M059J (cell line): ENCODE data around the gene PKP4. TPM values are rescaled to one million over a fixed set of nuclear protein-coding genes. Genes with fewer than 3 reads are reported as not detected.
A peak's percentile ranks its signal among the peaks of the same experiment; 100 is the strongest.
"Not testable (repeated sequence)": the region's sequence is repeated elsewhere in the genome, so short reads cannot be mapped to it uniquely, and the experiment has no call there.

ENCODE experiments used
- DNase-seq: peaks from one replicate; pipeline ENCODE4 v3.0.0-alpha.2; 2012; ENCODE audit warnings: low read depth
- total RNA-seq: library from RNA; depleted of rRNA; stranded (reverse); fragments of >200 nt; shearing (Covaris generic); gene quantifications from 2 replicates; pipeline ENCODE4 v1.2.3, GENCODE V29; 2014

The PKP4 gene
- total RNA-seq, 1 experiment from 2014 or later: 19.2 TPM

DNA sequence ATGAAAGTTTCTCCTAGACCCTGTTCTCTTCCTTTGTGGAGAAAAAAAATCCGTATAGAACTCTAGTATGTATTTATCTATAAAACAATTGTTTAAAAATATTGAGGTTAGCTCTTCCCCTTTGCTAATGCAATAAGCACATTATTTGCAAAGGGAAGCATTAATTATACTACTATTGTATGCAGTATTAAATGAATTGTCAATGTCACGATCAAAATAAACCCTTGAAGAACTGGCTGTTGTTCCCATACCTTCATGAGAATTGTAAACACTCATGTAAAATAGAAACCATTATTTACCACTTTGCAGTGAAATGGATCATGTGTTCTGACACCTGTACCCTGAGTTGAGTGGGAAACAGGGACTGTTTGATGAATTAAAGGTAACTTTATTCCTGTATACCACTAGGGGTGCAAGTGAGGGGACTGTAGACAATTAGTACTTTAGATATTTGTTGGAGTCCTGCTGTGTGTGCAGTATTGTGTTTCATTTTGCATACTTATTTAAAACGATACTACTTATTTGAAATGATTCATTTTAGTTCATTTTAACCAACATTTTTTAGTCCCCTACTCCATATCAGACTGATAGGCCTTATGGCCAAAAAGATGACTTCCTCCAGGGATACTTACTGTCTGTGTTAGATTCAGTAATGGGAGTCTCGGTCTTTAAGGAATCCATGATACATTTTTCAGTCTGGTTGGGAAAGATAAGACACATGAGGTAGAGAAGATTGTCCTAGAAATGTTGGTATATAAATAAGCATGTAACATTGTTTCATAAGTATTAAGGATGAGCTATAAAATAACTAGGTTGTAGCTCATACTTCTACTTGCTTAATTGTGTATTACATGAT lies 7.9 kb downstream of the PKP4 start:
- no peak for DNase-seq

DNA sequence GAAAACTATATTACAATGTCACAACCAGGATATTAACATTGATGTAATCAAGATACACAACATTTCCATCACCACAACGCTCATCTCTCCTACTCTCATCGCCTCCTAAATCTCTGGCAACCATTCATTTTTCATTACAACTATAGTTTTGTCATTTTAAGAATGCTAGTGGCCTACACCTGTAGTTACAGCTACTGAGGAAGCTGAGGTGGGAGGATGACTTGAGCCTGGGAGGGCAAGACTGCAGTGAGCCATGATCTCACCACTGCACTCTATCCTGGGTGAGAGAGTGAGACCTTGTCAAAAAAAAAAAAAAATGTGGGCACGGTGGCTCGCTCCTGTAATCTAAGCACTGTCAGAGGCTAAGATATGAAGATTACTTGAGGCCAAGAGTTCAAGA lies 10.5 kb downstream of the PKP4 start:
- no peak for DNase-seq

DNA sequence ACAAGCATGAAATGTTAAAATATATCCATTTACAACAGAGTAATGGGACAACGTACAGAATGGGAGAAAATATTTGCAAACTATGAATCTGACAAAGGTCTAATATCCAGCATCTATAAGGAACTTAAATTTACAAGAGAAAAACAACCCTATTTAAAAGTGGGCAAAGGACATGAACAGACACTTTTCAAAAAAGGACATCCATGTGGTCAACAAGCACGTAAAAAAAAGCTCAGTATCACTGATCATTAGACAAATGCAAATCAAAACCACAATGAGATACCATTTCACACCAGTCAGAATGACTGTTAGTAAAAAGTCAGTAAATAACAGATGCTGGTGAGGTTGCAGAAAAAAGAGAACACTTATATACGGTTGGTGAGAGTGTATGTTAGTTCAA lies 16.1 kb downstream of the PKP4 start:
- DNase-seq: not testable (repeated sequence)

DNA sequence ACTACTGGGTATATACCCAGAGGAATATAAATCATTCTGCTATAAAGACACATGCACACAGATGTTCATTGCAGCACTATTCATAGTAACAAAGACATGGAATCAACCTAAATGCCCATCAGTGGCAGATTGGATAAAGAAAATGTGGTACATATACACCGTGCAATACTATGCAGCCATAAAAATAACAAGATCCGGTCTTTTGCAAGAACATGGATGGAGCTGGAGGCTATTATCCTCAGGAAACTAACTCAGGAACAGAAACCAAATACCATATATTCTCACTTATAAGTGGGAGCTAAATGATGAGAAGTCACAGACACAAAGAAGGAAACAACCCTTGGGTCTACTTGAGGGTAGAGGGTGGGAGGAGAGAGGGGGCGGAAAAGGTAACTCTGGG lies 16.5 kb downstream of the PKP4 start:
- not testable (repeated sequence) for DNase-seq

DNA sequence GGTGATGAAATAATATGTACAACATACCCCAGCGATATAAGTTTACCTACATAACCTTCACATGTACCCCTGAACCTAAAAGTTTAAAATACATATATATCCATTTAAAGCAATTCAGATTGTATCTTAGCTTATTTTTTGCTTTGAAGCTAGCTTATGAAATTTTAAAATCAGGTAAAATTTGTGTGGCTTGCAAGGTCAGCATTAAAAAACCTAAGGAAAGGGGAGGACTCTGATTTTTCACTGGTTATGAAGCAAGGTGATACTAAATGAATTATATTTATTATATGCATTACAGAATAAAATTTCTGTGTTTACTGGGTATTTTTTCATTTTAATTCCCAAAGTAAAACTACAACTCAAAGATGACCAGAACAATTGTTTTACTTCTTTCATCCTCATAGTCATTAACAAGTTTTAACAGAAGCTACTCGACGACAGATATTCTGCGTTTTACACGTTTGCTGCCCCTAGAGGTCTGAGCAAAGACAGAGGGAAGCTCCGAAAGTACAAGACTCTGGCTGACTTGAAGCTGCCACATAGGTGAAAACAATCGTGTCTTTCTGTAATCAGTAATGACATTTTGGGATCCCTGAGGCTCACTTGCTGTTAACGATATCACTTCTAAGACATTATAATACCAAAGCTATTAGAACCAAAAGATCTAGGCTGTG lies 17.1 kb downstream of the PKP4 start:
- DNase-seq: no peak

DNA sequence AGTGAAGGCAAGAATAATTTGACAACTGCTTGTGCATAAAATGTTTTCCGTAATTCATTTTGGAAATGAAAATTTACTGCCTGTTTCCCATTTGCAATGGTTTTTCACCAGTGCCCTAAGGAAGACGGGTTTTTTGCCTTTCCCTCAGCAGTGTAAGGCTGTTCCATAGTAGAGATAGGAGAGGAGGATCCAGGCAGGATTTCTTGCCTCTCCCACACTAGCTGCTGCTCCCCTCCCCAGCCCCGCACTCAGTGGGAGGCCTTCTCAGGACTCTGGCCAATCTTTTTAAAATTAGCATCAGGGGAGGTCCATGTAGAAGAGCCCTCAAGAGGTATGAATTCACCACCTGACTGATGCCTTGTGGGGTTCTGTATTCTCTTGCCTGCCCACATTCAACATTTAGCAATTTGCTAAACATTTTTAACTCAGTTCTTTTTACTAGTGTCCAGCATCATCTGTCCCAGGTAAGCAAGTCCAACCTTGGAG lies 17.8 kb downstream of the PKP4 start:
- DNase-seq: not testable (repeated sequence)

DNA sequence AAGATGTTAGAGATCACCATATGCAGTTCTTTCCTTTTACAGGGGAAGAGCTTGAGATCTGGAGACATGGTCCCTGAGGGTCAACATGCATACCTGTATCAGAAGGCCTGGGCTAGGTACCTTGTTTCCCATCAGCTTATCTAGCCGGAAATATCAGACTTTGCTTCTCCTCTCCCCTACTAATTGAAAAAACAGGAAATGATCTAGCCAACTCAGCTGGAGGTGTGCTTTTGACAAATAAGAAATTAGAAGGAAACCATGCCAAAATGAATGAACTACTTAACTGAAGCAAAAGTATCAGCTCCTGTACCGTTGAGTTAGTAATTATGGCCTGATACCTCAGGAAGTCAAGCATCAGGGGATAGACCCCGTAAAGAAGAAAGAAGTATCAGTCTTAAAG lies 20.4 kb downstream of the PKP4 start:
- DNase-seq: no peak

DNA sequence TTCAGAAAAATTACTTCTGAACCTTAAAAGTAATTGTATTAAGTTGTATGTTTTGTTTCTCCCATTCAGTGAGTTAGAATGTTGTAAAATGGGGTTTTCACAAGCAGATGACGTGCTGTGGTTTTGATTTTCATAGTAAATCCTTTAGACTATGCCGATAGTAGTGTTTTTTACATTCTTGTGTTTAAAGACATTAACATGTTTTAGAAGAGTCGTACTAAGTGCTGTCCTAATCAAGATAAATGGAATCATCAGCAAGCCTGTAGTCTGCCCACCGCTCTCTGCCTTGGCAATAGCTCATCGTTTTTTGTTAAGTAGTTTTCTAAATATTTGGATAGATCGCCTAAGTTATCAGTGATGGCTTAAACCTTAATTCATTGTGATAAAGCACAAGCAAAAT lies 21.5 kb downstream of the PKP4 start:
- no peak for DNase-seq

DNA sequence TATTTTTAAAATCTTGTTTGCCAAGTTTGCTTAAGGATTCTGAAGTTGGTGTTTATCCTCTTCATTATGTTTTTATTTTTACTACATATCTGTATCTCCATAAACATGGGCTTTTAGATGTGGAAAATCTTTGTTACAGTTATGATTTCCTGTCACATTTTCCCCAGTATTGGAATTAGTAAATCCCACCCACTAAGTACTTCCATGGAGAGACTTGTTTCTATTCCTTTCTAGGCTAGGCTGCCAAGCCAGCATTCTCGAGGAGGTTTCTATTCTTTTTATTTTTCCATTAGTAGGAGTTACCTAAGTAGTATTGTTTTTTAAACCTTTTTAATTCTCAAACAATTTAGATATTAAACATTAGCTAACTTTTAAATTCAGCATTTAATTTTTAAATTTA lies 22.1 kb downstream of the PKP4 start:
- DNase-seq: no peak

DNA sequence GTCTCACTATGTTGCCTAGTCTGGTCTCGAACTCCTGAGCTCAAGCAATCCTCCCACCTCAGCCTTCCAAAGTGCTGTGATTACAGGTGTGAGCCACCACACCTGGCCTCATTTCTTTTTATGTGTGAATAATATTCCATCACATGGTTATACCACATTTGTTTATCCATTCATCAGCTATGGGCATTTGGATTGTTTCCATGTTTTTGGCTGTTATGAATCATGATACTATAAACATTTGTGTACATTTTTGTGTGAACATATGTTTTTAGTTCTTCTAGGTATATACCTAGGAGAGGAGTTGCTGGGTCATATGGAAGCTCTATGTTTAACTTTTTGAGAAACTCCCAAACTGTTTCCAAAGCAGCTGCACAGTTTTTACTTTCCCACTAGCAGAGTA lies 24.4 kb downstream of the PKP4 start:
- no peak for DNase-seq

DNA sequence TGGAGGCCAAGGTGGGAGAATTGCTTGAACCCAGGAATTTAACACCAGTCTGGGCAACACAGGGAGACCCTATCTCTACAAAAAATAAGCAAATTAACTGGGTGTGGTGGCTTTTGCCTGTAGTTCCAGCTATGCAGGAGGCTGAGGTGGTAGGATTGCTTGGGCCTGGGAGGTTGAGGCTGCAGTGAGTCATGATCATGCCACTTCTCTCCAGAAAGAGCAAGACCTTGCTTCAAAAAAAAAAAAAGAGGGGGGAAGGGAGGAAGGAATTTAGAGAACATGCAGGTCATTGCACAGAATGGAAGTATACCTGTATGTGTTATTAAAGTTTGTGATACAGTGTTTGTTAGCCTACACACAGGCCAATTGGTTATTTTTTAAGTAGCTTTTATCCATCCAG lies 25.8 kb downstream of the PKP4 start:
- peak; percentile 60 for DNase-seq

DNA sequence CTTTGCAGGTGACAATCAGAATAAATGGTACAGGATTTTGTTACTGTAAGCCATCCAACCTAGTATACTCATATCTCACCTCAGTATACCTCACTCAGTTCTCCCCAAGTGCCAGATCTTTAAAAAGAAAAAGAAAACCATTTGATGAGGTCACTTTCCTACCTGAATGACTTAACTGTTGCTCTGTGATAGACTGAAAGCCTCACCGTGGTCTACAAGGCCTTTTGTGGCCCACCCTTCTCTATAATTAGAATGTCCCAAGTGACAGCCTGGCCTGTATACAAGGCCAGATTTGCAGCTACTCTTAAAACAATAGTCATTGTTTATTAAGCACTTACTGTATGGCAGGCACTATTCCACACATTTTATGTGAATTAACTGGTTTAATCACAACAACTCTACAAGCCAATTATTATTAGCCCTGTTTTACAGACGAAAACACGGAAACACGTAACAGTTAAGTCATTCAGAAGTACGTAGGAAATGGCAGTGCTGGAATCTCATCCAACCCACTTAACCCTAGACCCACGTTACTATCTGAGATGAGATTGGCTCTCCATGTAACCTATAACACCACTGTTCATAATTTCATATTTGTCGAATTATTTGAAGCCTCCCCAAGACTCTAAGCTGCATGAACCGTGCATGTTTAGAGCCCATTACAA lies 28.3 kb downstream of the PKP4 start:
- no peak for DNase-seq

DNA sequence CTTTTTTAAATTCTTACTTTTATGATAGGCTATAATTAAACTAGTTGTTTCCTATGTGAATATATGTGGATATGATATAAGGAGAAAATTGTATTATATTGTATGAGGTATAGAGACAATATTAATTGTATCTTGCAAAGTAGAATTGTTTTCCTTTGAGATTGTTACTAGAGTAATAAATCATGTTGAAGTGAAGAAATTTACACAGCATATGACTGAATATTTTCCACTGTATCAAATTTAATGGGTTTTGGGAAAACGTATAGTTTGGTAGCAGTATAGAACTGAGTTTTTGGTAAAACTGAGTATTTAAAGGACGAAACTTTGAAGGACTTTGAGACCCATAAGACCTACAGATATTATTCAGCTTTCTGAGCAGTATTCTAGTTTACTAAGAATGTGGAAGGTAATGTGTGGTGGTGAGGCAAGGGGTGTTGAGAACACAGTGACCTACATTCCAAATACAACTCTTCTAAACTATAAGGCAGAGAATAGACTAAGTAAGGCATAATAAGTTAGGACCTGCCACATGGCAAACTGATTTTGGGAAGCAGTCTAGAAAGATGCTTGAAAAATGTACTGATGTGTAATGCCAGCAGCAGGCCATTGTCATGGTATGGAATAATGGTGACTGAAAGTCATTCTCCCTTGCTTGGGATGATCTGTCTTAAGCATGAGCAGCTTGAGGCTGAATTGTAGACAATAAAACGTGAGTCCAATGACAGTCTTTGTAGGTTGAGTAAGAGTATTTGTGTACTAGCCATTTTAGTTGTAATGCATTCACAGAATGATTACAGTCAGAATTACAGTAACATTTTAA lies 29.6 kb downstream of the PKP4 start:
- no peak for DNase-seq

DNA sequence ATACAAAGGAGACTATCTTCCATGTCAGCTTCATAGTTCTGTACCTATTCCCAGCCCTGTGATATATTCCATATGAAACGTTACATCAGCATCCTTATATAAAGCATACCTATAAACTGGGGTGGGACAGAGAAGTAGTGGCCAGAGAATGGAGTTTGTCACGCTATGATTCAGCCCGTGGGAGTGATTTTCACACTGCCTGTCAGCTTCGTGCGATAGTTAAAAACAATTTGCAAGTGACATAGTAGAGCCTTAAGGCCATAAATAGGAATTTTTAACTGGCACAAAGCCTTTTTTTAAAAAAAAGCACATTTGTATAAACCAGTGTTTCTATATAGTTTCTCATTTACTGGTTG lies 30.2 kb downstream of the PKP4 start:
- peak; percentile 31 for DNase-seq

DNA sequence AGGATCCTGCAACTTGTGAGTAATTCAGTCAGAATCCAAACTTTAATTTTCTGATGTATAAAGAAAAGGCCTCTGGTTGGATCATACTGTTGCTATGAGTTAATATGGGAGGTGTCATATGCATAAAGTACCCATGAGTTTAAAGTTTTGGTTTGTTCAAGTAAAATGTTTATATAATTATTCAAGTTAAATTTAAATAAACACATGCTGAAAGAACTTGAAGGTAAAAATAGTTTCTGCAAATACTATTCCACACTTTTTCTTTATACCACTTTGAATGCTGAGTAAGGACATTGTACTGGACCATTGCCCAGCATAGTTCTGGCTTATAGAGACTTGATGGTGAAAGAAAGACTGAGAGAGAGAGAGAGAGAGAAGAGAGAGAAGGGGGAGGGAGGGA lies 30.7 kb downstream of the PKP4 start:
- DNase-seq: peak; percentile 48

DNA sequence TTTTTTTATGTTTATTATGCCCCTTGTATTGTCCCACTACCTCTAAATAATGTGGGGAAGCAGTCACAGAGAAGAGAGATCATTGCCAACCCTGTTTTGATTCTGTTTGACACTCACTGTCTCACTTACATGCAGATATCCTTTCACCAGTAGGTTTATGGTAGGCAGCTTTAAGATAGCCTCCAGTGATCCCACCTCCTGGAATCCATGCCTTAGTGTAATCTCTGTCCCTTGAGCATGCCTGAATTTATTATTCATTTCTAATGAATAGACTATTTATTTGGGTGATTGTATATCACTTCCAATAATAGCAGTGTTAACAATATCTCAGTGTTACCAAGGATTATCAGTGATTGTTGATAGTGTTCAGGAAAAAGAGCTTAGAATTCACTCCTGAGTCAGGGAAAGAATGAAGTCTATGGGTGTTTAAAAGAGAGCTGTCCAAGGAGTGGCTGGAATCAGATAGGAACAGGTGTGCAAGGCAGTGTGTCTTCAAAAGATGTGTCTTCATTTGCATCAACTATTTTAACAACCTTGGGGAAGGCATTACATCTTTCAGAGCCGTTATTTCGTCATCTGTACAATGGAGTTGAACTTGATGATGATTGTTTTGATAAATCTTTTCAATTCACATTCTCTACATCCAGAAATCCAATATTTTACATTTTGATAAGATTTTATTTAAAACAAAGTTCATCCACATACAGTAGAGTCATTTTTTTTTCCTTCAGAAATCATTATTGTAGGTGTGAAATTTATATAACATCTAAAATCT lies 31.9 kb downstream of the PKP4 start:
- no peak for DNase-seq

DNA sequence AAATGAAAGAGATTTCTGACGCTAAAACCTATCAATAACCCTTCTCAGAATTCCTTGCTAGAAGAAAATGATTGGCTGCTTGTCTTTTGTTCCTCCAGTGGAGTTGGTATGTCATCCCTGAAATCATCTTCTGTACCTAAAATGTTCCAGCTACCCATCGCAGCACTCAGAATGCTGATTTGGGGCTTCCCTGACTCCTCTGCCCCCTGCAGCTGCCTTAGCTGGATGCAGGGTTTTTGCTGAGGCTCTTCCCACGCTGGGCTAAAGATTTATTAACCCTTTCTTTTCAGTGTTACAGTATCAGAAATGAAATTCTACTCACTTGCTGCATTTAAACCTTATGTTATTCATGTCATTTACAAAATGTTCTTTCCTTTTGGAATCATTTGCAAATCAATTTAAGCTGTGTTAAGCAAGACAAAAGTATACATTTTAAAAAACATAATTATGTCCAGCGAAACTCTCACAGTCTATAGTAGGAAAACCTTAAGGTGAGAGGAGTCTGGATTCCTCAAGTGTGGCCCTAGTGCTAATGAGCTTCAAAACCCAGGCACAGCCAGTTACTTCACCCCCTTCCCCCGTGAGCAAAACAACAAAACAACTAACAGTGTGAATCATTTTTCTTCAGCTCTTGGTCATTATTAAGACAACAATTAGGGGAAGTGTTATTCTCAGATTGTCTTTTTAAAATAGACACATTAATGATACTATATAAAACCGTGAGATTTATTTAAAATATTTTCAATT lies 32.8 kb downstream of the PKP4 start:
- DNase-seq: no peak

DNA sequence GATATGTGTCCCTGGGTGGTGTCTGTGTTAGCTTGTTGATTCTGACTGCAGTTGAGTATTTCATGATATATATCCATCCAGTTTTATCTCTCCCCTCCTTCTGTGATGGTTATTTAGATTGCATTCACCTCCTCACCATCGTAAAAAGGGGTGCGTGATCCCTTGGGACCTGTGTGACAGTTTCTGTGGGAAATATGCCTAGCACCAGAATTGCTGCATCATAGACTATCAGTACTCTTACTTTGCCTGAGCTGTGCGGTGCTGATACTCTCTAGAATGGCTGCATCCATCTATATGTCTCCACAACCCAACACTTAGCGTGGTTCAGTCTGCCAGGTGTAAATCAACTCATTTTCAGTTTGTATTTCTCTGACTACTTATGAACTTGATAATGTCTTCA lies 34.3 kb downstream of the PKP4 start:
- no peak for DNase-seq

DNA sequence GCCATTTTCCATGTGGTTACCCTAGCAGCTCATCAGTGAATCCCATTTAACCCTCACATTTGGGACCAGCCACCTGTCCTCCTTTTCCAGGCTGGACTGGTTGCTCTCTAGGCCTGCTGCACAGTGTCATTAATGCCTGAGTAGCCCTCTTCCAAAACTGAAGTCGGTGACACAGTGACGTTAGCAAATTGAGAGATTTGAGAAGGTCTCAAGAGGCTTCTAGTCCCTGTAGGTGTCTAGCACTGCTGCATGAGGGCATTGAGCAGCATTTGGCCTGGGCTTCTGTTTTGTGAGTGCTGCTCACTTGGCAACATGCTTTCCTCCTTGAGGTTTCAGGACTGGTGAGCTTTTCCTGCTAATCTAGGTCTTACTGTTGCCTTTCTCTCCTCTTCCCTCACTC lies 36.7 kb downstream of the PKP4 start:
- DNase-seq: no peak

DNA sequence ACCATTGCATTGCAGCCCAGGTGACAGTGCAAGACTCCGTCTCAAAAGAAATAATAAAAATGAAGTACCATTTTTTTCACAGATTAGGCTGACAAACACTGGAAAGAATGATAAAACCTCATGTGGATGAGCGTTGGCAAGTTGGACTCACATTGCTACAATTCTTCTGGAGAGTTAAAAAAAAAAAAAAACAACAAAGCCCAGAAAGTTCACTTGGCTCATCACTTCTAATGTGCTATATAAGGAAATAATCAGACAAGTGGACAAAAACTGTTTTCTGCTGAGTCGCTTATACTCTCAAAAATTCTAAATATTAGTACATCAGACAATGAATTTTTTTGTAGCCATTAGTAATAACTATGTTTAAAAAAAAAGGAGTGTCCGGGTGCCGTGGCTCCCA lies 38.4 kb downstream of the PKP4 start:
- no peak for DNase-seq
